NB4 (cell line): ENCODE measurements around the gene MRFAP1.
"Not testable (repeated sequence)": the region's sequence is repeated elsewhere in the genome, so short reads cannot be mapped to it uniquely, and the experiment has no call there.

Experiments used
- DNase-seq: peaks from one replicate; pipeline ENCODE4 v3.0.0; 2010; ENCODE audit warnings: low read depth
- H3K4me3 ChIP-seq: one replicate; pipeline ENCODE4 v1.5.1; 2011; ENCODE audit warnings: mild to moderate bottlenecking, low read depth, low read length, moderate library complexity
- MYC ChIP-seq: IDR thresholded peaks from 2 replicates; pipeline ENCODE4 v1.6.1; 2011; ENCODE audit warnings: low read depth, low read length
- POLR2A ChIP-seq: IDR thresholded peaks from 2 replicates; pipeline ENCODE4 v1.6.1; 2011; ENCODE audit warnings: mild to moderate bottlenecking; ENCODE audit not compliant: insufficient read length; ENCODE audit errors: extremely low read depth
- TF ChIP-seq, protein P1 (sequence below): IDR thresholded peaks from 2 replicates; pipeline ENCODE4 v1.6.1; 2011; ENCODE audit warnings: low read depth, low read length
- TF ChIP-seq, protein P2 (sequence below): IDR thresholded peaks from one replicate; pipeline ENCODE4 v1.5.1; 2012; ENCODE audit warnings: low read depth, low read length

MRFAP1 gene

DNA sequence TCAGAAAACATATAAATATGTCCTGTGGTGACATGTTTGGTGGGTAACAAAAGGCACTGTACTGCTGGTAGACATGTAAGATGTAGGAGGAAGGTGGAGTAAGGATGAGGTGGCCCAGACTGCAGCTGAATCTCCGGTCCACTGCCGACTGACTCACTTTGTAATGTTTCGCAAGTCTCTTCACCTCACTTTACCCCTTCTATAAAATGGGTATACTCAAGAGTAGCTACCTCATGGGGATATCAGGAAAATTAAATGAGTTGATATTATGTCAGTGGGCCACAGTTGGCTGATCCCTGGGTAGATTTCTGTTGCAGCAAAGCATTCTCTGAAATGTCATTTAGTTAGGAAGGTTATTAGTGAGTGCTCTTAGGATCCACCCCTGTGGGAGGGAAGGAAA, 22.1 kb downstream of the MRFAP1 start:
- no peak overlapping the region for H3K4me3 ChIP-seq
- no peak for DNase-seq
- TF ChIP-seq MYC = no peak
- TF ChIP-seq, protein P1, sequence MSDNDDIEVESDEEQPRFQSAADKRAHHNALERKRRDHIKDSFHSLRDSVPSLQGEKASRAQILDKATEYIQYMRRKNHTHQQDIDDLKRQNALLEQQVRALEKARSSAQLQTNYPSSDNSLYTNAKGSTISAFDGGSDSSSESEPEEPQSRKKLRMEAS = no peak
- no peak for TF ChIP-seq POLR2A
- TF ChIP-seq, protein P2, sequence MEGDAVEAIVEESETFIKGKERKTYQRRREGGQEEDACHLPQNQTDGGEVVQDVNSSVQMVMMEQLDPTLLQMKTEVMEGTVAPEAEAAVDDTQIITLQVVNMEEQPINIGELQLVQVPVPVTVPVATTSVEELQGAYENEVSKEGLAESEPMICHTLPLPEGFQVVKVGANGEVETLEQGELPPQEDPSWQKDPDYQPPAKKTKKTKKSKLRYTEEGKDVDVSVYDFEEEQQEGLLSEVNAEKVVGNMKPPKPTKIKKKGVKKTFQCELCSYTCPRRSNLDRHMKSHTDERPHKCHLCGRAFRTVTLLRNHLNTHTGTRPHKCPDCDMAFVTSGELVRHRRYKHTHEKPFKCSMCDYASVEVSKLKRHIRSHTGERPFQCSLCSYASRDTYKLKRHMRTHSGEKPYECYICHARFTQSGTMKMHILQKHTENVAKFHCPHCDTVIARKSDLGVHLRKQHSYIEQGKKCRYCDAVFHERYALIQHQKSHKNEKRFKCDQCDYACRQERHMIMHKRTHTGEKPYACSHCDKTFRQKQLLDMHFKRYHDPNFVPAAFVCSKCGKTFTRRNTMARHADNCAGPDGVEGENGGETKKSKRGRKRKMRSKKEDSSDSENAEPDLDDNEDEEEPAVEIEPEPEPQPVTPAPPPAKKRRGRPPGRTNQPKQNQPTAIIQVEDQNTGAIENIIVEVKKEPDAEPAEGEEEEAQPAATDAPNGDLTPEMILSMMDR = no peak

DNA sequence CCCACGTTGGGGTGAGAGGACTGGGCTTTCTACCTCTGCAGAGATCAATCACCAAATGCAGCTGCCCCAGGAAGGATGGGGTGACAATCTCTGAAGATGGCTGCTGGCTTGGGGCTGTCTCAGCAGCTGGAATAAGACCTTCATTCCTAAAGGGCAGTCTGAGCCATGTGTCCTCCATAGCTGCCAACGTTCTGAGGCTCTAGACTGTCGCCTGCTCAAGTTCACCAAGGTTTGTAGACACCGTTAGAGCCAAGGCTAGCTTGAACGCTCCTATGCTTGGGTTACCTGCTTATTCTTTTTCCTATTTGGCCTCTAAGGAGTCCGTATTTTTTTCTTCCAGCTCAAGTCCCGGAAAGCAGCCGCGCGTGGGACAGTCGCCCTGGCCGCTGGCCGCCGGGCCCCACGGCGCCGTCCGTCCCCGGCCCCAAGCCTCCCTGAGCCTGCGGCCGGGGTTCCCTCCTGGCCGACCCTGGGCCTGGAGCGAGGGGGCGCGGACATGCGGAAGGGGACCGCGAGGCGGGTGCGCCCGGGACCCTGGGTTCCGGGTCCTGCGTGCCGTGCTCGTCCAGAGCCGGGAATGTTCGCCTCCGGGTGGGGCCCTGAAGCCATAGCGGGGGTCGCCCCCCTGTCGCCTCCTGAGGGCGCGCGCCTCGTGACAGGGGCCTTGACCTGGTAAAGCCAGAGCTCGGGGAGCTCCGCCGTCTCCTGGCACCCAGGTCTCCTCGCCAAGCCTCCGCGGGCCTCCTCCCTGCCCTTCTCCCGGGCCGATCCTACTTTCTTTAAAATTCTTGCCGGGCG, 23.3 kb downstream of the MRFAP1 start:
- DNase-seq = no peak
- H3K4me3 ChIP-seq = no peak overlapping the region
- TF ChIP-seq MYC = no peak
- TF ChIP-seq, protein P1 = no peak
- TF ChIP-seq POLR2A = no peak
- TF ChIP-seq, protein P2 = no peak

DNA sequence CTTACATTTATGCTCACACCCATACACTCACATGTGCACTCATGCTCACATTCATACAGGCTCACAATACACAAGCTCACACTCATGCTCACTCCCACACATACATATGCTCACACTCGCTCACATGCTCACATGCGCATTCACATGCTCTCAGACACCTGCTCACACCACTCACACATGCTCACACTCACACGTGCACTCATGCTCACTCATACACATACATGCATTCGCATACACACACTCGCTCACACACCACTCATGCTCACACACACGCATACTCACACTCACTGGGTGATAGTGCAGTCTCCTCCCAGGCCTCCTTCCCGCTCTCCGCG, 24.8 kb downstream of the MRFAP1 start:
- no peak overlapping the region for H3K4me3 ChIP-seq
- DNase-seq = no peak
- no peak for TF ChIP-seq MYC
- TF ChIP-seq, protein P1 = peak; percentile 40

DNA sequence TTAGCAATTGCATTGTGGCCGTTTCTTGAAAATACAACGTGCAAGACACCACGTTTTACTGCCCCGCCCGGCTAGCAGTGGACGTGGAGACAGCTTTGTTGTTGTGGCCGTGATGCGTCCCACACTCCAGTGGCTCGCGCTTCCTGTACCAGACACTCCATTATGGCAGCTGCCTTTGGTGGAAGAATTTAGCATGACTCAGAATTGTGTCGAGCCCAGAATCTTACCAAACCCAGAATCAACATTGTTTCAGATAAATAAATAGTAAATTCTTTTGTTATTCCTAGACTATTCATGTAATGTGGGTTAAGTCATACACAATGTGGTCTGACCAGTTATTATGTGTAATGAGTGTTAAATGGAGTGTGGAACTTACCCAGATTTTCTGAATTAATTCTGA, 27.9 kb downstream of the MRFAP1 start:
- H3K4me3 ChIP-seq = no peak overlapping the region
- DNase-seq = no peak
- TF ChIP-seq, protein P2 = no peak
- TF ChIP-seq MYC = no peak
- no peak for TF ChIP-seq POLR2A
- TF ChIP-seq, protein P1 = no peak

DNA sequence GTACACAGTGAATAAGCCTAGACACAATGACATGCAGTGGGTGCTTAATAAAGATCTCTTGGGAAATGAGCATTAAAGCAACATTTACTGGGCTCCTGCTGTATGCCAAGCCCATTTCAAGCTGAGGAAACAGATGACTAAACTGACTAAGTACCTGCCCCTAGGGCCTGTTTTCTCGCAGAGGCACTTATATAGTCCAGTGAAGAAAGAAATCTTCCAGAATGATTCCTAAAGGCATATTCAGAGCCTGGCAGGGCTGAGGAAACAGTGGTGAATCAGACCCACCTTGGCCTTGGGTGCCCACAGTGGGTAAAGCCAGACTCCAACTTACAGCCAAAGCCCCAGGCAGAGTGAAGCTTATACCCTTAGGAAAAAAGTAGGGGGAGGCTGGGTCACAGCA, 31.2 kb downstream of the MRFAP1 start:
- TF ChIP-seq, protein P2 = no peak
- TF ChIP-seq POLR2A (no peak), MYC (no peak)
- TF ChIP-seq, protein P1 = no peak
- no peak for DNase-seq
- no peak overlapping the region for H3K4me3 ChIP-seq

DNA sequence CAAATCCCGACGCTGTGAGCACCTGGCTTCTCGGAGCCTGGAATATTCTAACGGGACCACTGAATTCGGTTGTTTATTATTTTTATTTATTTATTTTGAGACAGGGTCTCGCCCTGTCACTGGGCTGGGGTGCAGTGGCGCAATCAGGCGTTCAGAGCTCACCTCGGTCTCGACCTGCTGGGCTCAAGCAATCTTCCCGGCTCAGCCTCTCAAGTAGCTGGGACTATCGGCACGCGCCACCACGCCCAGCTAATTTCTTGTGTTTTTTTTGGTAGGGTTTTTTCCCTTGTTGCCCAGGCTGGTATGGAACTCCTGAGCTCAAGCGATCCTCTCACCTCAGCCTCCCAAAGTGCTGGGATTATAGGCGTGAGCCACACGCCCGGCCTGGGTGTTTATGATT, 31.6 kb downstream of the MRFAP1 start:
- no peak overlapping the region for H3K4me3 ChIP-seq
- DNase-seq = no peak
- TF ChIP-seq, protein P1 = no peak
- TF ChIP-seq POLR2A (no peak), MYC (no peak)
- TF ChIP-seq, protein P2 = no peak

DNA sequence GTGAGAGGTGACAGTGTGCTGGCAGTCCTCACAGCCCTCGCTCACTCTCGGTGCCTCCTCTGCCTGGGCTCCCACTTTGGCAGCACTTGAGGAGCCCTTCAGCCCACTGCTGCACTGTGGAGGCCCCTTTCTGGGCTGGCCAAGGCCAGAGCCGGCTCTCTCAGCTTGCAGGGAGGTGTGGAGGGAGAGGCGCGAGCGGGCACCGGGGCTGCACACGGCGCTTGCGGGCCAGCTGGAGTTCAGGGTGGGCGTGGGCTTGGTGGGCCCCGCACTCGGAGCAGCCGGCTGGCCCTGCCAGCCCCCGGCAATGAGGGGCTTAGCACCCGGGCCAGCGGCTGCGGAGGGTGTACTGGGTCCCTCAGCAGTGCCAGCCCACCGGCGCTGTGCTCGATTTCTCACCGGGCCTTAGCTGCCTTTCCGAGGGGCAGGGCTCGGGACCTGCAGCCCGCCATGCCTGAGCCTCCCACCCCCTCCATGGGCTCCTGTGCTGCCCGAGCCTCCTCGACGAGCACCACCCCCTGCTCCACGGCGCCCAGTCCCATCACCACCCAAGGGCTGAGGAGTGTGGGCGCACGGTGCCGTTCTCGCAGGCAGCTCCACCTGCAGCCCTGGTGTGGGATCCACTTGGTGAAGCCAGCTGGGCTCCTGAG, 32.2 kb downstream of the MRFAP1 start:
- DNase-seq = not testable (repeated sequence)
- H3K4me3 ChIP-seq = peak overlapping the region; percentile 74

DNA sequence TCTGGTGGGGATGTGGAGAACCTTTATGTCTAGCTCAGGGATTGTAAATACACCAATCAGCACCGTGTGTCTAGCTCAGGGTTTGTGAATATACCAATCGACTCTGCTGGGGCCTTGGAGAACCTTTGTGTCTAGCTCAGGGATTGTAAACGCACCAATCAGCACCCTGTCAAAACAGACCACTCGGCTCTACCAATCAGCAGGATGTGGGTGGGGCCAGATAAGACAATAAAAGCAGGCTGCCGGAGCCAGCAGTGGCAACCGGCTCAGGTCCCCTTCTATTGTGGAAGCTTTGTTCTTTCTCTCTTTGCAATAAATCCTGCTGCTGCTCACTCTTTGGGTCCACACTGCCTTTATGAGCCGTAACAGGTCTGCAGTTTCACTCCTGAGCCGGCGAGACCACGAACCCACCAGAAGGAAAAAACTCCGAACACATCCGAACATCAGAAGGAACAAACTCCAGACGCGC, 32.7 kb downstream of the MRFAP1 start:
- peak overlapping the region; percentile 74 for H3K4me3 ChIP-seq
- DNase-seq = peak; percentile 69
